ENCODE results near the gene CRABP1. TPM values are rescaled to one million over a fixed set of nuclear protein-coding genes. Genes with fewer than 3 reads are reported as not detected.

CRABP1 gene
- total RNA-seq, 4 donors from 2014 or later: 0.50 to 5.3 (median 3.6) TPM; not detected in 1

DNA sequence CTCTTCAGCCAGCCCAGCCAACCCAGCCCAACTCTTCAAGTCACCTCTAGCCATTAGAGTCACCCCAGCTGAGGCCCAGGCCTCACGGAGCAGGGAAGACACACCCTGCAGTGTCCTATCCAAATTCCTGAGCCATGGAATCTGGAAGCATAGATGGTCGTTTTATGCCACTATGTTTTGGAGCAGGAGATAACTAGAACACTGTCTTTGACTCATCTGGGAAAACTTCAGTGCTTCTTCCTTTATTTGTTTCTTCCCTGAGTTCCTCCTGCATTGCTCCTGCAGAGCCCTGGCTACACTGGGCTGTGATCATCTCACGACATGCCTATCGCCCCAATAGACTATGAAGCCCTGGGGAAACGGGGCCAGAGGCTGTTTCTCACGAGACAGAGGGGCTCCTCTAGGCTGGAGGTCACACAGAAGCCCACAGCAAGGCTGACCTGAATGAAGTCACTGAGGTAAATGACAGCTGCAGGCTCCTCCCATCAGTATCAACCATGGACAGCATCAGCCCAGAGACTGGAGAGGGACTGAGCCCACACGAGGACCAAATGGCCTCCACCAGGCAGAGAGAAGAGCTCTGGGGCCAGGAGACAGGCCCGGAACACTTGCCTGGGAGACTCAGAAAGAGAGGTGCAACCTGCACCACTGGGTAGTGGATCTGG lies 22.7 kb downstream of the CRABP1 start:
- Histone ChIP-seq H3K27ac (no peak overlapping the region), H3K36me3 (no peaks in the 10 kb centered on the region), H3K27me3 (peaks cover 25% of the 10 kb centered on the region), H3K4me3 (no peak overlapping the region), H3K9me3 (no peaks in the 10 kb centered on the region), H3K4me1 (no peaks in the 10 kb centered on the region)
- WGBS, 2 donors (ENCODE audit: low coverage in 1 of 2): 40 to 75% methylated on average over 2 of the region's 8 CpGs
- no peak for TF ChIP-seq POLR2A (IDR thresholded peaks at IDR 0.05)
- no peak for TF ChIP-seq EP300 (IDR thresholded peaks at IDR 0.05)
- TF ChIP-seq POLR2AphosphoS5 (IDR thresholded peaks at IDR 0.05): no peak
- no peak for TF ChIP-seq CTCF (IDR thresholded peaks at IDR 0.05)
- ATAC-seq: no peak

DNA sequence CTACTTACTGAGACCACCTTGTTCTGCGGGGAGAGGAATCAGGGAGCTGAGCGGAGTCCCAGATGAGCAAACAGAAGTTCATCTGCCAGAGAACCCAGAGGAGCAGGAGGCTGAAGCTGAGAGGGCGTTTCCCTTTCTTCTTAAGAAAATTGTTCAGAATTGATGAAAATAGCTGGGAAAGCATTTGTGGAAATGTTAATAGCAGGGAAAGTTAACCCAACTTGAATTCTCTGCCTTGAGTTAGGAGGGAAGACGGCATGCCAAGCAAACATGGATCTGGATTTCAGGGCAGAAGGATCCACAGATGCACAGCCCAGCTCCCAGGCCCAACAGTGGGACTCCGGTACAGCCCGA lies 23.2 kb downstream of the CRABP1 start:
- no peak for TF ChIP-seq CTCF (IDR thresholded peaks at IDR 0.05)
- TF ChIP-seq POLR2A (IDR thresholded peaks at IDR 0.05): no peak
- TF ChIP-seq EP300 (IDR thresholded peaks at IDR 0.05): no peak
- no peak for TF ChIP-seq POLR2AphosphoS5 (IDR thresholded peaks at IDR 0.05)
- Histone ChIP-seq H3K4me1 (no peaks in the 10 kb centered on the region), H3K4me3 (no peak overlapping the region), H3K27me3 (peaks cover 22% of the 10 kb centered on the region), H3K36me3 (no peaks in the 10 kb centered on the region), H3K27ac (no peak overlapping the region), H3K9me3 (no peaks in the 10 kb centered on the region)
- ATAC-seq: no peak
- WGBS, 2 donors (ENCODE audit: low coverage in 1 of 2): 77 to 83% methylated on average over 4 of the region's 6 CpGs

- no peak for TF ChIP-seq POLR2A (IDR thresholded peaks at IDR 0.05)
- TF ChIP-seq EP300 (IDR thresholded peaks at IDR 0.05): no peak
- no peak for TF ChIP-seq POLR2AphosphoS5 (IDR thresholded peaks at IDR 0.05)
- no peak for TF ChIP-seq CTCF (IDR thresholded peaks at IDR 0.05)
- WGBS, 2 donors (ENCODE audit: low coverage in 1 of 2): 57% methylated on average over 6 of the region's 7 CpGs; no CpG with 5 or more reads in 1 of the 2 donors
- ATAC-seq: no peak
Observed at GRCh38 chr15:78364233-78364632, 24.1 kb downstream of the CRABP1 start.

DNA sequence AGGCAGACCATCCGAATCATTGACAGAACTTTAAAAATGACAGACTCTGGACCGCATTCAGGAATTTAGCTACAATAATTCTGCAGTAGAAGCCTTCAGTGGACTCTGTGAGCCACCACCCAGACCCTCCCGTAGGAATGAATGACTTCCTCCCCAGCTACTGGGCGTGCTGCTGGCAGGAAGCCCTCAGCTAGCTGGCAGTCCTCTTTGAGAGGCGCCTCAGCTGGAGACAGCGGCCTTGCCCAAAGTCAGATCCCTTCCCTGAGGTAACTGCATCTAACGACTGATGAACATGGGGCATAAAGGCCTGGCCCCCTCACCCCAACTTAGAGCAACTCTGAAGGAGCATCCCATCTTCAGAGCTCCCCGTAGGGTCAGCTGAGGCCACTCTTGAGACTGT lies 25.8 kb downstream of the CRABP1 start:
- no peak for ATAC-seq
- WGBS, 2 donors (ENCODE audit: low coverage in 1 of 2): 53 to 73% methylated on average over 3 to 4 of the region's 8 CpGs
- no peaks in the 10 kb centered on the region for H3K36me3 ChIP-seq

More at GRCh38 chr15:78364233-78364632, 24.1 kb downstream of the CRABP1 start:
- H3K27me3 ChIP-seq: peaks cover 18% of the 10 kb centered on the region
- H3K9me3 ChIP-seq: no peaks in the 10 kb centered on the region
- H3K4me3 ChIP-seq: no peak overlapping the region
- H3K36me3 ChIP-seq: no peaks in the 10 kb centered on the region
- no peaks in the 10 kb centered on the region for H3K4me1 ChIP-seq
- H3K27ac ChIP-seq: no peak overlapping the region

More for the DNA sequence above, 25.8 kb downstream of the CRABP1 start:
- TF ChIP-seq POLR2AphosphoS5 (IDR thresholded peaks at IDR 0.05) (no peak), POLR2A (IDR thresholded peaks at IDR 0.05) (no peak), CTCF (IDR thresholded peaks at IDR 0.05) (no peak), EP300 (IDR thresholded peaks at IDR 0.05) (no peak)
- no peak overlapping the region for H3K27ac ChIP-seq
- peaks cover 13% of the 10 kb centered on the region for H3K27me3 ChIP-seq
- no peak overlapping the region for H3K4me3 ChIP-seq
- H3K9me3 ChIP-seq: no peaks in the 10 kb centered on the region
- no peaks in the 10 kb centered on the region for H3K4me1 ChIP-seq

Data from gastroesophageal sphincter (tissue), 4 donors.